Neural crest cell (in vitro differentiated cells): Measurements from ENCODE around the gene ZC3H4. TPM values are rescaled to one million over a fixed set of nuclear protein-coding genes. Genes with fewer than 3 reads are reported as not detected.
"Not testable (repeated sequence)": the region's sequence is repeated elsewhere in the genome, so short reads cannot be mapped to it uniquely, and the experiment has no call there.

Experiments used
- DNase-seq: peaks from one replicate; pipeline ENCODE4 v3.0.0; 2021; ENCODE audit warnings: low read depth, mixed read lengths, low spot score
- H3K27ac Mint-ChIP-seq: one replicate; pipeline ENCODE4 v1.8.0; 2021; ENCODE audit warnings: mild to moderate bottlenecking, mixed read lengths; ENCODE audit not compliant: unreplicated experiment
- H3K27me3 Mint-ChIP-seq: 2 replicates; pipeline ENCODE4 v1.8.0; 2021; ENCODE audit warnings: low read depth, mild to moderate bottlenecking, mixed read lengths
- H3K36me3 Mint-ChIP-seq: 2 replicates; pipeline ENCODE4 v1.8.0; 2021; ENCODE audit warnings: low read depth, mild to moderate bottlenecking, mixed read lengths
- H3K4me1 Mint-ChIP-seq: 2 replicates; pipeline ENCODE4 v1.8.0; 2021; ENCODE audit warnings: mixed read lengths
- H3K4me3 Mint-ChIP-seq: one replicate; pipeline ENCODE4 v1.8.0; 2021; ENCODE audit warnings: mild to moderate bottlenecking, mixed read lengths
- H3K9me3 Mint-ChIP-seq: 2 replicates; pipeline ENCODE4 v1.8.0; 2021; ENCODE audit warnings: mixed read lengths
- CTCF ChIP-seq: fragments of 200-600 bp; sonication (generic); conservative IDR thresholded peaks from 2 replicates; pipeline ENCODE4 v1.5.0; 2021; ENCODE audit warnings: antibody characterized with exemption, mild to moderate bottlenecking
- total RNA-seq: library from RNA; stranded (reverse); gene quantifications from 2 replicates; pipeline ENCODE4 v1.2.1, GENCODE V29; 2021

ZC3H4 gene
- total RNA-seq, 1 donor from 2014 or later: 104 TPM

- Mint-ChIP-seq H3K36me3 (peaks cover 8% of the 10 kb centered on the region), H3K9me3 (no peaks in the 10 kb centered on the region), H3K4me1 (peaks cover 65% of the 10 kb centered on the region), H3K27ac (no peak overlapping the region), H3K27me3 (no peaks in the 10 kb centered on the region), H3K4me3 (no peak overlapping the region)
- TF ChIP-seq CTCF: no peak
- no peak for DNase-seq
Measured at GRCh38 chr19:47104680-47105079, 8.9 kb downstream of the ZC3H4 start.

- no peak for DNase-seq
- H3K36me3 Mint-ChIP-seq: peaks cover 6% of the 10 kb centered on the region
- H3K4me3 Mint-ChIP-seq: no peak overlapping the region
- no peaks in the 10 kb centered on the region for H3K9me3 Mint-ChIP-seq
- no peak overlapping the region for H3K27ac Mint-ChIP-seq
- H3K27me3 Mint-ChIP-seq: no peaks in the 10 kb centered on the region
- TF ChIP-seq CTCF: no peak
- H3K4me1 Mint-ChIP-seq: peaks cover 60% of the 10 kb centered on the region
Measured at GRCh38 chr19:47102346-47103060, 11.1 kb downstream of the ZC3H4 start.

GRCh38 chr19:47101116-47101515 lies 12.5 kb downstream of the ZC3H4 start:
- not testable (repeated sequence) for DNase-seq, H3K36me3 Mint-ChIP-seq, H3K4me3 Mint-ChIP-seq, H3K27ac Mint-ChIP-seq, H3K9me3 Mint-ChIP-seq, H3K27me3 Mint-ChIP-seq
- H3K4me1 Mint-ChIP-seq: peaks cover 60% of the 10 kb centered on the region

- no peak for DNase-seq
- Mint-ChIP-seq H3K4me1 (peaks cover 61% of the 10 kb centered on the region), H3K27me3 (no peaks in the 10 kb centered on the region), H3K4me3 (peak overlapping the region; percentile 68), H3K9me3 (no peaks in the 10 kb centered on the region), H3K27ac (no peak overlapping the region), H3K36me3 (peaks cover 3% of the 10 kb centered on the region)
- TF ChIP-seq CTCF: no peak
Measured at GRCh38 chr19:47100290-47100689, 13.3 kb downstream of the ZC3H4 start.

GRCh38 chr19:47099576-47100050 lies 14.0 kb downstream of the ZC3H4 start:
- no peak for TF ChIP-seq CTCF
- H3K9me3 Mint-ChIP-seq: no peaks in the 10 kb centered on the region
- H3K4me1 Mint-ChIP-seq: peaks cover 63% of the 10 kb centered on the region
- peak overlapping the region; percentile 81 for H3K27ac Mint-ChIP-seq
- peak; percentile 6 for DNase-seq
- H3K36me3 Mint-ChIP-seq: peaks cover 3% of the 10 kb centered on the region
- H3K27me3 Mint-ChIP-seq: no peaks in the 10 kb centered on the region
- peak overlapping the region; percentile 46 for H3K4me3 Mint-ChIP-seq

- H3K4me3 Mint-ChIP-seq: no peak overlapping the region
- no peak overlapping the region for H3K27ac Mint-ChIP-seq
- peaks cover 8% of the 10 kb centered on the region for H3K36me3 Mint-ChIP-seq
- no peak for DNase-seq
- H3K4me1 Mint-ChIP-seq: peaks cover 67% of the 10 kb centered on the region
- H3K27me3 Mint-ChIP-seq: no peaks in the 10 kb centered on the region
- TF ChIP-seq CTCF: no peak
- H3K9me3 Mint-ChIP-seq: no peaks in the 10 kb centered on the region
Measured at GRCh38 chr19:47098608-47099007, 15.0 kb downstream of the ZC3H4 start.
